Measurements from ENCODE around the gene HTR4. TPM values are rescaled to one million over a fixed set of nuclear protein-coding genes. Genes with fewer than 3 reads are reported as not detected.

Gene HTR4
- total RNA-seq, 1 experiment from 2014 or later, result not detected

DNA sequence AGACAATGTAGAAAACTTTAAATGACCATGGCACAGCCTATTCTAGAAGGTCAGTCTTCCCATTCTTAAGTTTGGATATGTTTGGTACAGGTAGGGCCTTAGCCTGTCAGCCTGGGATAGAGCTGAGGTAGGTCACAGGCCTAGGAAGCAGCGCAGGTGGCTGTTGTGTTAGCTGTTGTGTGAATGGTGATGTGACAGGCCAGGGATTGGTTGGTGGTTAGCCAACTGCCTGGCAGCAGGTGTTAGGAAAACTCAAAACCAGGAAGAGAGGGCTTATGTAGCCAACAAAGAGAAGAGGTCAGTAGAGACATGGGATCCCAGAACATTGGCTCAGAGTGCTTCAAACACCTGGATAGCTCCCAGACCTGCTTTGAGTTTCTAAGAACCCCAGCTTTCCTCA, 186.4 kb downstream of the HTR4 start:
- Histone ChIP-seq H3K79me2 (ENCODE audit: insufficient read depth, low read length) (no peaks in the 10 kb centered on the region), H3K4me2 (ENCODE audit: insufficient read depth, insufficient read length, low read length) (no peak overlapping the region), H3K4me1 (ENCODE audit: insufficient read depth, low read length) (no peaks in the 10 kb centered on the region), H3K23ac (ENCODE audit: insufficient read length, low read depth, low read length) (no peak overlapping the region), H2BK20ac (ENCODE audit: low read depth, low read length, poor library complexity, severe bottlenecking) (no peak overlapping the region), H3K9ac (ENCODE audit: extremely low read depth, insufficient read length, low read length) (no peak overlapping the region), H4K5ac (ENCODE audit: insufficient read length, low read depth, low read length) (no peak overlapping the region), H4K20me1 (ENCODE audit: control insufficient read depth, insufficient read depth, insufficient read length) (no peaks in the 10 kb centered on the region), H2BK15ac (ENCODE audit: low read depth, low read length) (no peak overlapping the region), H3K23me2 (ENCODE audit: insufficient read length, low read depth, low read length, poor library complexity, severe bottlenecking) (no peaks in the 10 kb centered on the region), H4K8ac (replicated peaks; ENCODE audit: insufficient read length, low read depth, low read length) (no peak overlapping the region), H3K14ac (ENCODE audit: insufficient read depth, low read length) (no peak overlapping the region), H2BK120ac (ENCODE audit: low read depth, low read length, poor library complexity, severe bottlenecking) (no peak overlapping the region), H4K91ac (ENCODE audit: insufficient read length, low read depth, low read length) (no peak overlapping the region), H3K27me3 (ENCODE audit: insufficient read depth, low read length) (no peaks in the 10 kb centered on the region; the same call in 1 of the 2 replicates), H3K18ac (ENCODE audit: insufficient read length, low read depth, low read length) (no peak overlapping the region), H3K56ac (ENCODE audit: insufficient read length, low read depth, low read length) (no peak overlapping the region), H2AK5ac (ENCODE audit: insufficient read length, low read length) (no peak overlapping the region), H2BK5ac (ENCODE audit: insufficient read length, low read length) (no peak overlapping the region), H3K79me1 (ENCODE audit: insufficient read depth, low read depth, low read length, poor library complexity, severe bottlenecking) (no peaks in the 10 kb centered on the region), H3K27ac (ENCODE audit: insufficient read length, low read depth, low read length) (no peak overlapping the region), H2AFZ (ENCODE audit: low read length) (no peak overlapping the region), H2BK12ac (ENCODE audit: insufficient read length, low read depth, low read length) (no peak overlapping the region), H3T11ph (ENCODE audit: low read length) (no peak overlapping the region), H3K9me3 (ENCODE audit: control insufficient read depth, low read depth, low read length) (no peaks in the 10 kb centered on the region), H3K4ac (ENCODE audit: low read depth, low read length) (no peak overlapping the region)
- H3K27me3 Mint-ChIP-seq (ENCODE audit: low read depth), result no peaks in the 10 kb centered on the region; the same call in 1 of the 2 replicates
- no peaks in the 10 kb centered on the region; a peak in 1 of 4 replicates for H3K4me1 Mint-ChIP-seq
- peaks cover 0 to 2% of the 10 kb centered on the region in 2 experiments; a peak in 1 of 5 replicates for H3K9me3 Mint-ChIP-seq
- no peak overlapping the region for H3K27ac Mint-ChIP-seq
- no peak overlapping the region for H3K4me3 Mint-ChIP-seq
- TF ChIP-seq, protein P1, sequence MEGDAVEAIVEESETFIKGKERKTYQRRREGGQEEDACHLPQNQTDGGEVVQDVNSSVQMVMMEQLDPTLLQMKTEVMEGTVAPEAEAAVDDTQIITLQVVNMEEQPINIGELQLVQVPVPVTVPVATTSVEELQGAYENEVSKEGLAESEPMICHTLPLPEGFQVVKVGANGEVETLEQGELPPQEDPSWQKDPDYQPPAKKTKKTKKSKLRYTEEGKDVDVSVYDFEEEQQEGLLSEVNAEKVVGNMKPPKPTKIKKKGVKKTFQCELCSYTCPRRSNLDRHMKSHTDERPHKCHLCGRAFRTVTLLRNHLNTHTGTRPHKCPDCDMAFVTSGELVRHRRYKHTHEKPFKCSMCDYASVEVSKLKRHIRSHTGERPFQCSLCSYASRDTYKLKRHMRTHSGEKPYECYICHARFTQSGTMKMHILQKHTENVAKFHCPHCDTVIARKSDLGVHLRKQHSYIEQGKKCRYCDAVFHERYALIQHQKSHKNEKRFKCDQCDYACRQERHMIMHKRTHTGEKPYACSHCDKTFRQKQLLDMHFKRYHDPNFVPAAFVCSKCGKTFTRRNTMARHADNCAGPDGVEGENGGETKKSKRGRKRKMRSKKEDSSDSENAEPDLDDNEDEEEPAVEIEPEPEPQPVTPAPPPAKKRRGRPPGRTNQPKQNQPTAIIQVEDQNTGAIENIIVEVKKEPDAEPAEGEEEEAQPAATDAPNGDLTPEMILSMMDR (conservative IDR thresholded peaks at IDR 0.05), result no peak
- WGBS (ENCODE audit: extremely low coverage, insufficient read length, low lambda C conversion rate), result no CpG with 5 or more reads among the region's 1 CpG
- H3K36me3 Mint-ChIP-seq (ENCODE audit: insufficient read depth in 1 of 3, low read depth in 3 of 3), result no peaks in the 10 kb centered on the region
- no peak for DNase-seq
